Measurements from ENCODE around the gene DNALI1. TPM values are rescaled to one million over a fixed set of nuclear protein-coding genes. Genes with fewer than 3 reads are reported as not detected.

Gene DNALI1
- total RNA-seq, 1 experiment from 2014 or later, result 0.36 TPM

- Histone ChIP-seq H3K4me3 (ENCODE audit: low read depth in 2 of 2, low read length in 2 of 2) (peak overlapping the region; percentile 99 to 100), H3K4me1 (ENCODE audit: control insufficient read depth, insufficient read depth, low read length) (peaks cover 9% of the 10 kb centered on the region), H3K36me3 (ENCODE audit: control insufficient read depth, insufficient read depth, low read length) (peaks cover 26% of the 10 kb centered on the region), H3K9me3 (ENCODE audit: control insufficient read depth, insufficient read depth, low read depth, low read length) (no peaks in the 10 kb centered on the region), H3K27ac (ENCODE audit: low read length) (peak overlapping the region; percentile 83), H3K27me3 (ENCODE audit: control insufficient read depth, insufficient read depth, low read length) (no peaks in the 10 kb centered on the region)
- TSS peak; percentile 97 for BruUV-seq (replicated peaks)
- no peak for DNase-seq (ENCODE audit: low read depth, low spot score)
- CTCF ChIA-PET, result interaction anchor here (0.6 kb wide), 1 partner anchor 91 kb away, joined by 3 read pairs; no protein-coding TSS in a partner anchor
- ATAC-seq, result peak; percentile 49
- TF ChIP-seq TCF7L2 (IDR thresholded peaks at IDR 0.05; ENCODE audit: low read depth, low read length) (no peak), CTCF (IDR thresholded peaks at IDR 0.05) (no peak), POLR2AphosphoS5 (IDR thresholded peaks at IDR 0.05; ENCODE audit: low read depth, low read length) (no peak), REST (IDR thresholded peaks at IDR 0.05; ENCODE audit: insufficient read depth in 1 of 2, low read depth in 2 of 2, low read length in 1 of 2) (no peak), SIN3A (IDR thresholded peaks at IDR 0.05; ENCODE audit: borderline replicate concordance, insufficient read depth, low read depth, low read length) (no peak)
- in situ Hi-C loops (cut with HindIII; ENCODE audit: low pct_unique_long_range_greater_than_20kb, low sequenced_read_pairs), result loop anchor here (5.0 kb wide), 1 partner anchor 96 kb away; the partner anchor contains the start of gene CDCA8
- POLR2A ChIA-PET, result interaction anchor here (0.7 to 0.9 kb wide), 2 partner anchors 9 to 15 kb away, joined by 3 read pairs; no protein-coding TSS in a partner anchor
- intact Hi-C loops (cut with micrococcal nuclease; ENCODE audit: unreplicated experiment), result no loop called here
Measured at GRCh38 chr1:37596182-37596667, 39.5 kb downstream of the DNALI1 start.

GRCh38 chr1:37599940-37600339, 43.2 kb downstream of the DNALI1 start:
- no peak overlapping the region for H3K4me3 ChIP-seq (ENCODE audit: low read depth in 2 of 2, low read length in 2 of 2)
- ChIA-PET POLR2A (interaction anchor here (0.6 kb wide), 1 partner anchor 43 kb away, joined by 3 read pairs; no protein-coding TSS in a partner anchor), CTCF (no interaction called here)
- ATAC-seq (no peak), DNase-seq (ENCODE audit: low read depth, low spot score) (no peak)
- peaks cover 5% of the 10 kb centered on the region; the same call in 1 of the 2 replicates for H3K36me3 ChIP-seq (ENCODE audit: control insufficient read depth, insufficient read depth, low read length)
- in situ Hi-C loops (cut with HindIII; ENCODE audit: low pct_unique_long_range_greater_than_20kb, low sequenced_read_pairs), result loop anchor here (5.0 kb wide), 1 partner anchor 92 kb away; the partner anchor contains the start of gene CDCA8
- no TSS peak for BruUV-seq (replicated peaks)
- no peaks in the 10 kb centered on the region for H3K27me3 ChIP-seq (ENCODE audit: control insufficient read depth, insufficient read depth, low read length)
- intact Hi-C loops (cut with micrococcal nuclease; ENCODE audit: unreplicated experiment), result no loop called here
- H3K9me3 ChIP-seq (ENCODE audit: control insufficient read depth, insufficient read depth, low read depth, low read length), result no peaks in the 10 kb centered on the region
- H3K4me1 ChIP-seq (ENCODE audit: control insufficient read depth, insufficient read depth, low read length), result peaks cover 5% of the 10 kb centered on the region
- H3K27ac ChIP-seq (ENCODE audit: low read length), result no peak overlapping the region
- no peak for TF ChIP-seq CTCF (IDR thresholded peaks at IDR 0.05)
- TF ChIP-seq TCF7L2 (IDR thresholded peaks at IDR 0.05; ENCODE audit: low read depth, low read length), result no peak
- no peak for TF ChIP-seq SIN3A (IDR thresholded peaks at IDR 0.05; ENCODE audit: borderline replicate concordance, insufficient read depth, low read depth, low read length)
- no peak for TF ChIP-seq REST (IDR thresholded peaks at IDR 0.05; ENCODE audit: insufficient read depth in 1 of 2, low read depth in 2 of 2, low read length in 1 of 2)
- TF ChIP-seq POLR2AphosphoS5 (IDR thresholded peaks at IDR 0.05; ENCODE audit: low read depth, low read length), result no peak

Data from Panc1 (cell line).